NCI-H2196 treated with DMSO at 0.1 percent for 48 hours (cell line): ENCODE results near the gene KCNIP4.

Experiments used
- DNase-seq: peaks from one replicate; lab custom pipeline; 2025; ENCODE audit not compliant: unreplicated experiment; lab: John Stamatoyannopoulos, UW

KCNIP4 gene

GRCh38 chr4:21102667-21103066 lies 845.9 kb downstream of the KCNIP4 start:
- DNase-seq, result no peak

GRCh38 chr4:21097865-21098264 lies 850.7 kb downstream of the KCNIP4 start:
- DNase-seq, result no peak

GRCh38 chr4:21097026-21097425 lies 851.5 kb downstream of the KCNIP4 start:
- DNase-seq, result no peak

GRCh38 chr4:21092531-21092930 lies 856.0 kb downstream of the KCNIP4 start:
- no peak for DNase-seq

- DNase-seq, result no peak
Observed at GRCh38 chr4:21090094-21090666, 858.4 kb downstream of the KCNIP4 start.

GRCh38 chr4:21083413-21083812 lies 865.2 kb downstream of the KCNIP4 start:
- DNase-seq, result no peak

GRCh38 chr4:21077967-21078366 lies 870.6 kb downstream of the KCNIP4 start:
- DNase-seq, result no peak

- DNase-seq, result no peak
Observed at GRCh38 chr4:21067351-21067750, 881.2 kb downstream of the KCNIP4 start.

- DNase-seq, result no peak
Observed at GRCh38 chr4:21061902-21062301, 886.7 kb downstream of the KCNIP4 start.

- DNase-seq, result no peak
Observed at GRCh38 chr4:21046141-21046540, 902.4 kb downstream of the KCNIP4 start.

- DNase-seq, result no peak
Observed at GRCh38 chr4:21045119-21045518, 903.5 kb downstream of the KCNIP4 start.

- no peak for DNase-seq
Observed at GRCh38 chr4:21041708-21042107, 906.9 kb downstream of the KCNIP4 start.

GRCh38 chr4:21034728-21035127 lies 913.8 kb downstream of the KCNIP4 start:
- DNase-seq, result no peak

GRCh38 chr4:21032089-21032645 lies 916.4 kb downstream of the KCNIP4 start:
- DNase-seq, result no peak

- DNase-seq, result no peak
Observed at GRCh38 chr4:21018817-21019216, 929.8 kb downstream of the KCNIP4 start.

GRCh38 chr4:21013501-21013900 lies 935.1 kb downstream of the KCNIP4 start:
- DNase-seq, result no peak

GRCh38 chr4:21012851-21013331 lies 935.7 kb downstream of the KCNIP4 start:
- DNase-seq, result no peak

GRCh38 chr4:21011106-21011505 lies 937.5 kb downstream of the KCNIP4 start:
- no peak for DNase-seq

- DNase-seq, result no peak
Observed at GRCh38 chr4:21009956-21010355, 938.6 kb downstream of the KCNIP4 start.

GRCh38 chr4:21005647-21006046 lies 942.9 kb downstream of the KCNIP4 start:
- DNase-seq, result no peak

- no peak for DNase-seq
Observed at GRCh38 chr4:21002976-21003375, 945.6 kb downstream of the KCNIP4 start.

GRCh38 chr4:21002286-21002685 lies 946.3 kb downstream of the KCNIP4 start:
- no peak for DNase-seq

GRCh38 chr4:21001490-21001889 lies 947.1 kb downstream of the KCNIP4 start:
- DNase-seq, result no peak
